ENCODE measurements around the gene COA1. TPM values are rescaled to one million over a fixed set of nuclear protein-coding genes. Genes with fewer than 3 reads are reported as not detected.

COA1 gene
- total and polyA plus RNA-seq, 9 of the 15 experiments (the other 6 are each of a cell fraction or from before 2014, with no cell fraction given): 98.9 to 463 (median 181) TPM

DNA sequence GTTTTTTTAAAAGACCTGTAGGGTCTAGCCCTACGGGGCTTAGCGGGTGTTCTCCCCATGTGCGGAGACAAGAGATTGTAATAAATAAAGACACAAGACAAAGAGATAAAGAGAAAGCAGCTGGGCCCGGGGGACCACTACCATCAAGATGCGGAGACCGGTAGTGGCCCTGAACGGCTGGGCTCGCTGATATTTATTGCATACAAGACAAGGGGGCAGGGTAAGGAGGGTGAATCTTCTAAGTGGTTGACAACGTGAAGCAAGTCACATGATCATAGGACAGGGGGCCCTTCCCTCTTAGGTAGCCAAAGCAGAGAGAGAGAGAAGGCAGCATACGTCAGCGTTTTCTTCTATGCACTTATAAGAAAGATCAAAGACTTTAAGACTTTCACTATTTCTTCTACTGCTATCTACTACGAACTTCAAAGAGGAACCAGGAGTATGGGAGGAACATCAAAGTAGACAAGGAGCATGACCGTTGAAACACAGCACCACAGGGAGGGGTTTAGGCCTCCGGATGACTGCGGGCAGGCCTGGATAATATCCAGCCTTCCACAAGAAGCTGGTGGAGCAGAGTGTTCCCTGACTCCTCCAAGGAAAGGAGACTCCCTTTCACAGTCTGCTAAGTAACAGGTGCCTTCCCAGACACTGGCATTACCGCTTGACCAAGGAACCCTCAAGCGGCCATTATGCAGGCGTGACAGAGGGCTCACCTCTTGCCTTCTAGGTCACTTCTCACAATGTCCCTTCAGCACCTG lies 5.4 kb upstream of the COA1 start (continued):
- peak in 1 of 3 experiments; percentile 64 for TF ChIP-seq YY1 (IDR thresholded peaks at IDR 0.05; ENCODE audit: borderline replicate concordance in 1 of 3, control insufficient read depth in 1 of 3, extremely low read depth in 1 of 3, insufficient read depth in 3 of 3, insufficient read length in 1 of 3, insufficient replicate concordance in 2 of 3, low read depth in 1 of 3, low read length in 2 of 3)
- TF ChIP-seq PHF8 (IDR thresholded peaks at IDR 0.05; ENCODE audit: borderline replicate concordance, low read length): peak; percentile 14; the same call in 1 of the 2 replicates
- TF ChIP-seq SMARCA4 (IDR thresholded peaks at IDR 0.05): 0 out of 2 replicates have a peak, but pooled peaks have one; percentile 62
- TF ChIP-seq, protein P1, sequence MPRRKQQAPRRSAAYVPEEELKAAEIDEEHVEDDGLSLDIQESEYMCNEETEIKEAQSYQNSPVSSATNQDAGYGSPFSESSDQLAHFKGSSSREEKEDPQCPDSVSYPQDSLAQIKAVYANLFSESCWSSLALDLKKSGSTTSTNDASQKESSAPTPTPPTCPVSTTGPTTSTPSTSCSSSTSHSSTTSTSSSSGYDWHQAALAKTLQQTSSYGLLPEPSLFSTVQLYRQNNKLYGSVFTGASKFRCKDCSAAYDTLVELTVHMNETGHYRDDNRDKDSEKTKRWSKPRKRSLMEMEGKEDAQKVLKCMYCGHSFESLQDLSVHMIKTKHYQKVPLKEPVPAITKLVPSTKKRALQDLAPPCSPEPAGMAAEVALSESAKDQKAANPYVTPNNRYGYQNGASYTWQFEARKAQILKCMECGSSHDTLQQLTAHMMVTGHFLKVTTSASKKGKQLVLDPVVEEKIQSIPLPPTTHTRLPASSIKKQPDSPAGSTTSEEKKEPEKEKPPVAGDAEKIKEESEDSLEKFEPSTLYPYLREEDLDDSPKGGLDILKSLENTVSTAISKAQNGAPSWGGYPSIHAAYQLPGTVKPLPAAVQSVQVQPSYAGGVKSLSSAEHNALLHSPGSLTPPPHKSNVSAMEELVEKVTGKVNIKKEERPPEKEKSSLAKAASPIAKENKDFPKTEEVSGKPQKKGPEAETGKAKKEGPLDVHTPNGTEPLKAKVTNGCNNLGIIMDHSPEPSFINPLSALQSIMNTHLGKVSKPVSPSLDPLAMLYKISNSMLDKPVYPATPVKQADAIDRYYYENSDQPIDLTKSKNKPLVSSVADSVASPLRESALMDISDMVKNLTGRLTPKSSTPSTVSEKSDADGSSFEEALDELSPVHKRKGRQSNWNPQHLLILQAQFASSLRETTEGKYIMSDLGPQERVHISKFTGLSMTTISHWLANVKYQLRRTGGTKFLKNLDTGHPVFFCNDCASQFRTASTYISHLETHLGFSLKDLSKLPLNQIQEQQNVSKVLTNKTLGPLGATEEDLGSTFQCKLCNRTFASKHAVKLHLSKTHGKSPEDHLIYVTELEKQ (CRISPR knock-in tag; IDR thresholded peaks at IDR 0.05): 0 out of 2 replicates have a peak, but pooled peaks have one; percentile 26
- TF ChIP-seq ZNF644 (tag; IDR thresholded peaks at IDR 0.05; ENCODE audit: low read depth): peak; percentile 41; the same call in 1 of the 2 replicates
- TF ChIP-seq, protein P2, sequence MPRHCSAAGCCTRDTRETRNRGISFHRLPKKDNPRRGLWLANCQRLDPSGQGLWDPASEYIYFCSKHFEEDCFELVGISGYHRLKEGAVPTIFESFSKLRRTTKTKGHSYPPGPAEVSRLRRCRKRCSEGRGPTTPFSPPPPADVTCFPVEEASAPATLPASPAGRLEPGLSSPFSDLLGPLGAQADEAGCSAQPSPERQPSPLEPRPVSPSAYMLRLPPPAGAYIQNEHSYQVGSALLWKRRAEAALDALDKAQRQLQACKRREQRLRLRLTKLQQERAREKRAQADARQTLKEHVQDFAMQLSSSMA (CRISPR knock-in tag; IDR thresholded peaks at IDR 0.05): 0 out of 2 replicates have a peak, but pooled peaks have one; percentile 20
- TF ChIP-seq MAFK (IDR thresholded peaks at IDR 0.05; ENCODE audit: low read length): peak; percentile 64
- peak; percentile 68 for TF ChIP-seq CBFA2T2 (conservative IDR thresholded peaks at IDR 0.05)
- TF ChIP-seq ZBTB17 (CRISPR knock-in tag; IDR thresholded peaks at IDR 0.05): 0 out of 2 replicates have a peak, but pooled peaks have one; percentile 53
- TF ChIP-seq, protein P3, sequence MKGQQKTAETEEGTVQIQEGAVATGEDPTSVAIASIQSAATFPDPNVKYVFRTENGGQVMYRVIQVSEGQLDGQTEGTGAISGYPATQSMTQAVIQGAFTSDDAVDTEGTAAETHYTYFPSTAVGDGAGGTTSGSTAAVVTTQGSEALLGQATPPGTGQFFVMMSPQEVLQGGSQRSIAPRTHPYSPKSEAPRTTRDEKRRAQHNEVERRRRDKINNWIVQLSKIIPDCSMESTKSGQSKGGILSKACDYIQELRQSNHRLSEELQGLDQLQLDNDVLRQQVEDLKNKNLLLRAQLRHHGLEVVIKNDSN (CRISPR knock-in tag; IDR thresholded peaks at IDR 0.05): peak; percentile 88
